HG03575 (cell line): Measurements from ENCODE around the gene POMGNT2.
"Not testable (repeated sequence)": the region's sequence is repeated elsewhere in the genome, so short reads cannot be mapped to it uniquely, and the experiment has no call there.

ENCODE experiments used
- ATAC-seq: cut with Tn5 transposase; IDR thresholded peaks from one replicate; pipeline ENCODE4 v1.9.1; 2021; ENCODE audit not compliant: unreplicated experiment, insufficient number of reproducible peaks, low FRiP score; ENCODE audit errors: extremely low read depth

POMGNT2 gene

GRCh38 chr3:43059456-43059855, 46.4 kb downstream of the POMGNT2 start:
- no peak for ATAC-seq

- no peak for ATAC-seq
These were observed 49.8 kb downstream of the POMGNT2 start for GRCh38 chr3:43055806-43056770.

- no peak for ATAC-seq
These were observed 50.5 kb downstream of the POMGNT2 start for GRCh38 chr3:43055393-43055792.

- ATAC-seq, result no peak
These were observed 51.1 kb downstream of the POMGNT2 start for GRCh38 chr3:43054754-43055153.

GRCh38 chr3:43053291-43053690, 52.6 kb downstream of the POMGNT2 start:
- no peak for ATAC-seq

GRCh38 chr3:43048470-43048869, 57.4 kb downstream of the POMGNT2 start:
- ATAC-seq, result no peak

GRCh38 chr3:43046583-43046982, 59.3 kb downstream of the POMGNT2 start:
- no peak for ATAC-seq

GRCh38 chr3:43045079-43045478, 60.8 kb downstream of the POMGNT2 start:
- ATAC-seq, result not testable (repeated sequence)

GRCh38 chr3:43043793-43044192, 62.1 kb downstream of the POMGNT2 start:
- ATAC-seq, result no peak

GRCh38 chr3:43043071-43043766, 62.7 kb downstream of the POMGNT2 start:
- ATAC-seq, result no peak

GRCh38 chr3:43041517-43041916, 64.4 kb downstream of the POMGNT2 start:
- no peak for ATAC-seq

GRCh38 chr3:43038010-43038409, 67.9 kb downstream of the POMGNT2 start:
- no peak for ATAC-seq

GRCh38 chr3:43036621-43037423, 69.1 kb downstream of the POMGNT2 start:
- no peak for ATAC-seq

GRCh38 chr3:43035801-43036365, 70.0 kb downstream of the POMGNT2 start:
- ATAC-seq, result no peak

GRCh38 chr3:43034911-43035310, 71.0 kb downstream of the POMGNT2 start:
- no peak for ATAC-seq

- ATAC-seq, result no peak
These were observed 71.7 kb downstream of the POMGNT2 start for GRCh38 chr3:43034200-43034599.

GRCh38 chr3:43032646-43033628, 72.9 kb downstream of the POMGNT2 start:
- ATAC-seq, result no peak
